Measurements from ENCODE around the gene STIL.

- TF ChIP-seq CTCF (IDR thresholded peaks at IDR 0.05) (no peak), POLR2A (IDR thresholded peaks at IDR 0.05) (no peak)
Observed at GRCh38 chr1:47252369-47252768, 61.6 kb downstream of the STIL start.
